ENCODE measurements around the gene FAM174C.

Gene FAM174C

DNA sequence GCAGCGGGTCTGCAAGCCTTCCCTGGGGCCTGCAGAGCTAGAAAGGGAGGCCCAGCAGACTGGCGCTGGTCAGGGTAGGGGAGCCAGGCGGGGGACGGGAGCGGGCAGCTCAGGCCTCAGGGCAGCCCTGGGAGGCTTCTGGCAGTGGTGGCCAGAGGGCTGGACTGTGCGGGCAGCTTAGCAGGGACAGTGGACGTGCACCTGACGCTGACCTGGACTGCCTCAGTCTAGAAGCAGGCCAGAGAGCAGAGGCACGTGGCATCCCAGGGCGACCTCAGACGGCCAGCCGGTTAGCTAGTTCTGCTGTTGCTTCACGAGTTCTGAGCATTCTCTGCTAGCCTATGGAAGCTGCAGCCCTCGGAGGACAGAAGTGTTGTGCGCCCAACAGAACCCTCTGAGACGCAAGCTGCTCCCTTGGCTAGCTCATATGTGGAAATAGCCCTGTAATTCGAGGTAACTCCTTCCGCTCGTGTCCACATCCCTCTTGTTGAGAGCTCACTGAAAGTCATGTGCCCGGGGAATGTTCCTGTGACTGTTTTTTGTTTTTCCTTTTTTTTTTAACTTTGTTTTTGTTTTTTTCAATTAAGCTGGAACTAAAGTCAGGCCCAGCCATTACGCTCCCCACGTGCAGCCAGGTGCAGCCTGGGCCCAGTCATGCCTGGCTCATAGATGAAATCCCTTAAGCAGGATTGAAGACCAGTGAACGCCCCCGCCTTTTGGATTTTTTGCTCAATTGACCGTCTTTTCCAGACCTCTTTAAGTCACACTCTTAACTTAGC lies 1.9 kb upstream of the FAM174C start (continued):
- TF ChIP-seq, protein P1, sequence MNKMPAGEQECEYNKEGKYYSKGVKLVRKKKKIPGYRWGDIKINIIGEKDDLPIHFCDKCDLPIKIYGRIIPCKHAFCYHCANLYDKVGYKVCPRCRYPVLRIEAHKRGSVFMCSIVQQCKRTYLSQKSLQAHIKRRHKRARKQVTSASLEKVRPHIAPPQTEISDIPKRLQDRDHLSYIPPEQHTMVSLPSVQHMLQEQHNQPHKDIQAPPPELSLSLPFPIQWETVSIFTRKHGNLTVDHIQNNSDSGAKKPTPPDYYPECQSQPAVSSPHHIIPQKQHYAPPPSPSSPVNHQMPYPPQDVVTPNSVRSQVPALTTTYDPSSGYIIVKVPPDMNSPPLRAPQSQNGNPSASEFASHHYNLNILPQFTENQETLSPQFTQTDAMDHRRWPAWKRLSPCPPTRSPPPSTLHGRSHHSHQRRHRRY (tag by site-specific recombination; IDR thresholded peaks at IDR 0.05), result no peak
- TF ChIP-seq ZNF354C (tag by site-specific recombination; IDR thresholded peaks at IDR 0.05; ENCODE audit: borderline replicate concordance, low read depth) (no peak), ELK4 (IDR thresholded peaks at IDR 0.05; ENCODE audit: borderline replicate concordance, low read depth, low read length) (no peak), ZBTB17 (tag by site-specific recombination; IDR thresholded peaks at IDR 0.05) (0 out of 2 replicates have a peak, but pooled peaks have one; percentile 12), GLI2 (tag by site-specific recombination; IDR thresholded peaks at IDR 0.05; ENCODE audit: borderline replicate concordance, low read depth) (no peak), ZNF544 (tag by site-specific recombination; IDR thresholded peaks at IDR 0.05) (no peak), ZNF549 (tag by site-specific recombination; IDR thresholded peaks at IDR 0.05) (no peak), ZNF184 (tag by site-specific recombination; IDR thresholded peaks at IDR 0.05) (no peak), ZFHX2 (tag by site-specific recombination; conservative IDR thresholded peaks at IDR 0.05) (no peak), PBX3 (CRISPR knock-in tag; IDR thresholded peaks at IDR 0.05) (no peak), KLF8 (tag by site-specific recombination; IDR thresholded peaks at IDR 0.05) (0 out of 2 replicates have a peak, but pooled peaks have one; percentile 3), SP2 (tag by site-specific recombination; IDR thresholded peaks at IDR 0.05) (no peak), ZNF112 (tag by site-specific recombination; IDR thresholded peaks at IDR 0.05) (no peak), ZNF302 (tag by site-specific recombination; IDR thresholded peaks at IDR 0.05; ENCODE audit: low read depth) (no peak), SETDB1 (IDR thresholded peaks at IDR 0.05; ENCODE audit: insufficient read length, low read length) (no peak), SALL2 (tag by site-specific recombination; IDR thresholded peaks at IDR 0.05; ENCODE audit: borderline replicate concordance) (no peak), ZSCAN16 (tag by site-specific recombination; IDR thresholded peaks at IDR 0.05) (no peak), ZBTB1 (tag by site-specific recombination; IDR thresholded peaks at IDR 0.05) (no peak), ZNF175 (tag by site-specific recombination; IDR thresholded peaks at IDR 0.05) (no peak), ZNF654 (tag by site-specific recombination; IDR thresholded peaks at IDR 0.05; ENCODE audit: low read depth) (no peak), EGR2 (tag by site-specific recombination; IDR thresholded peaks at IDR 0.05; ENCODE audit: low read depth) (no peak), ZNF600 (tag by site-specific recombination; IDR thresholded peaks at IDR 0.05) (peak; percentile 34; the same call in 1 of the 2 replicates), ZFP41 (tag by site-specific recombination; IDR thresholded peaks at IDR 0.05; ENCODE audit: borderline replicate concordance) (no peak), ZNF514 (tag by site-specific recombination; IDR thresholded peaks at IDR 0.05) (no peak)
- TF ChIP-seq, protein P2, sequence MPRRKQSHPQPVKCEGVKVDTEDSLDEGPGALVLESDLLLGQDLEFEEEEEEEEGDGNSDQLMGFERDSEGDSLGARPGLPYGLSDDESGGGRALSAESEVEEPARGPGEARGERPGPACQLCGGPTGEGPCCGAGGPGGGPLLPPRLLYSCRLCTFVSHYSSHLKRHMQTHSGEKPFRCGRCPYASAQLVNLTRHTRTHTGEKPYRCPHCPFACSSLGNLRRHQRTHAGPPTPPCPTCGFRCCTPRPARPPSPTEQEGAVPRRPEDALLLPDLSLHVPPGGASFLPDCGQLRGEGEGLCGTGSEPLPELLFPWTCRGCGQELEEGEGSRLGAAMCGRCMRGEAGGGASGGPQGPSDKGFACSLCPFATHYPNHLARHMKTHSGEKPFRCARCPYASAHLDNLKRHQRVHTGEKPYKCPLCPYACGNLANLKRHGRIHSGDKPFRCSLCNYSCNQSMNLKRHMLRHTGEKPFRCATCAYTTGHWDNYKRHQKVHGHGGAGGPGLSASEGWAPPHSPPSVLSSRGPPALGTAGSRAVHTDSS (tag by site-specific recombination; IDR thresholded peaks at IDR 0.05), result no peak
- TF ChIP-seq, protein P3, sequence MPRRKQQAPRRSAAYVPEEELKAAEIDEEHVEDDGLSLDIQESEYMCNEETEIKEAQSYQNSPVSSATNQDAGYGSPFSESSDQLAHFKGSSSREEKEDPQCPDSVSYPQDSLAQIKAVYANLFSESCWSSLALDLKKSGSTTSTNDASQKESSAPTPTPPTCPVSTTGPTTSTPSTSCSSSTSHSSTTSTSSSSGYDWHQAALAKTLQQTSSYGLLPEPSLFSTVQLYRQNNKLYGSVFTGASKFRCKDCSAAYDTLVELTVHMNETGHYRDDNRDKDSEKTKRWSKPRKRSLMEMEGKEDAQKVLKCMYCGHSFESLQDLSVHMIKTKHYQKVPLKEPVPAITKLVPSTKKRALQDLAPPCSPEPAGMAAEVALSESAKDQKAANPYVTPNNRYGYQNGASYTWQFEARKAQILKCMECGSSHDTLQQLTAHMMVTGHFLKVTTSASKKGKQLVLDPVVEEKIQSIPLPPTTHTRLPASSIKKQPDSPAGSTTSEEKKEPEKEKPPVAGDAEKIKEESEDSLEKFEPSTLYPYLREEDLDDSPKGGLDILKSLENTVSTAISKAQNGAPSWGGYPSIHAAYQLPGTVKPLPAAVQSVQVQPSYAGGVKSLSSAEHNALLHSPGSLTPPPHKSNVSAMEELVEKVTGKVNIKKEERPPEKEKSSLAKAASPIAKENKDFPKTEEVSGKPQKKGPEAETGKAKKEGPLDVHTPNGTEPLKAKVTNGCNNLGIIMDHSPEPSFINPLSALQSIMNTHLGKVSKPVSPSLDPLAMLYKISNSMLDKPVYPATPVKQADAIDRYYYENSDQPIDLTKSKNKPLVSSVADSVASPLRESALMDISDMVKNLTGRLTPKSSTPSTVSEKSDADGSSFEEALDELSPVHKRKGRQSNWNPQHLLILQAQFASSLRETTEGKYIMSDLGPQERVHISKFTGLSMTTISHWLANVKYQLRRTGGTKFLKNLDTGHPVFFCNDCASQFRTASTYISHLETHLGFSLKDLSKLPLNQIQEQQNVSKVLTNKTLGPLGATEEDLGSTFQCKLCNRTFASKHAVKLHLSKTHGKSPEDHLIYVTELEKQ (tag by site-specific recombination; IDR thresholded peaks at IDR 0.05; ENCODE audit: borderline replicate concordance), result no peak
- TF ChIP-seq, protein P4, sequence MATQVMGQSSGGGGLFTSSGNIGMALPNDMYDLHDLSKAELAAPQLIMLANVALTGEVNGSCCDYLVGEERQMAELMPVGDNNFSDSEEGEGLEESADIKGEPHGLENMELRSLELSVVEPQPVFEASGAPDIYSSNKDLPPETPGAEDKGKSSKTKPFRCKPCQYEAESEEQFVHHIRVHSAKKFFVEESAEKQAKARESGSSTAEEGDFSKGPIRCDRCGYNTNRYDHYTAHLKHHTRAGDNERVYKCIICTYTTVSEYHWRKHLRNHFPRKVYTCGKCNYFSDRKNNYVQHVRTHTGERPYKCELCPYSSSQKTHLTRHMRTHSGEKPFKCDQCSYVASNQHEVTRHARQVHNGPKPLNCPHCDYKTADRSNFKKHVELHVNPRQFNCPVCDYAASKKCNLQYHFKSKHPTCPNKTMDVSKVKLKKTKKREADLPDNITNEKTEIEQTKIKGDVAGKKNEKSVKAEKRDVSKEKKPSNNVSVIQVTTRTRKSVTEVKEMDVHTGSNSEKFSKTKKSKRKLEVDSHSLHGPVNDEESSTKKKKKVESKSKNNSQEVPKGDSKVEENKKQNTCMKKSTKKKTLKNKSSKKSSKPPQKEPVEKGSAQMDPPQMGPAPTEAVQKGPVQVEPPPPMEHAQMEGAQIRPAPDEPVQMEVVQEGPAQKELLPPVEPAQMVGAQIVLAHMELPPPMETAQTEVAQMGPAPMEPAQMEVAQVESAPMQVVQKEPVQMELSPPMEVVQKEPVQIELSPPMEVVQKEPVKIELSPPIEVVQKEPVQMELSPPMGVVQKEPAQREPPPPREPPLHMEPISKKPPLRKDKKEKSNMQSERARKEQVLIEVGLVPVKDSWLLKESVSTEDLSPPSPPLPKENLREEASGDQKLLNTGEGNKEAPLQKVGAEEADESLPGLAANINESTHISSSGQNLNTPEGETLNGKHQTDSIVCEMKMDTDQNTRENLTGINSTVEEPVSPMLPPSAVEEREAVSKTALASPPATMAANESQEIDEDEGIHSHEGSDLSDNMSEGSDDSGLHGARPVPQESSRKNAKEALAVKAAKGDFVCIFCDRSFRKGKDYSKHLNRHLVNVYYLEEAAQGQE (tag by site-specific recombination; IDR thresholded peaks at IDR 0.05), result no peak
